Activated naive CD4-positive, alpha-beta T cell treated with anti-CD3 and anti-CD28 coated beads for 36 hours (primary cell): ENCODE data around the gene PGPEP1. TPM values are rescaled to one million over a fixed set of nuclear protein-coding genes. Genes with fewer than 3 reads are reported as not detected.

ENCODE experiments used
- CTCF ChIA-PET: fragments of 350-600 bp; sonication (Branson Sonifier 250); formaldehyde crosslinking; loops from one replicate; lab custom pipeline; 2021; ENCODE audit warnings: antibody characterized with exemption; lab: Charles Lee
- DNase-seq: peaks from one replicate; pipeline ENCODE4 v3.0.0-alpha.2; 2020
- H3K27ac Mint-ChIP-seq: one replicate; pipeline ENCODE4 v1.8.0; 2021; ENCODE audit warnings: mild to moderate bottlenecking, mixed read lengths
- H3K27me3 Mint-ChIP-seq: one replicate; pipeline ENCODE4 v1.8.0; 2021; ENCODE audit warnings: low read depth, mixed read lengths
- H3K36me3 Mint-ChIP-seq: one replicate; pipeline ENCODE4 v1.8.0; 2021; ENCODE audit warnings: low read depth, mixed read lengths
- H3K4me1 Mint-ChIP-seq: one replicate; pipeline ENCODE4 v1.8.0; 2021; ENCODE audit warnings: low read depth, mixed read lengths
- H3K4me3 Mint-ChIP-seq: one replicate; pipeline ENCODE4 v1.8.0; 2021; ENCODE audit warnings: mild to moderate bottlenecking, moderate library complexity, mixed read lengths
- H3K9me3 Mint-ChIP-seq: one replicate; pipeline ENCODE4 v1.8.0; 2021; ENCODE audit warnings: mixed read lengths
- intact Hi-C: fragments of 100-400 bp; cut with micrococcal nuclease; formaldehyde crosslinking; loops from one replicate; pipeline ENCODE4 v1.15.1; 2023
- microRNA-seq: library from miRNA; unstranded; fragments of <30 nt; microRNA quantifications from one replicate; pipeline ENCODE4 v1.2.0, GENCODE V29; 2022; ENCODE audit warnings: borderline microRNAs expressed, borderline replicate concordance
- total RNA-seq, 2 experiments: library from RNA; stranded (reverse); gene quantifications; one replicate each; pipeline ENCODE4 v1.2.3, GENCODE V29; 2021

PGPEP1 gene
- total RNA-seq, 2 experiments from 2014 or later: 14.4 to 15.6 TPM

- H3K4me3 Mint-ChIP-seq: peak overlapping the region; percentile 71
- intact Hi-C loops: loop anchor here (2.0 to 5.0 kb wide), 2 partner anchors 125 to 139 kb away; no protein-coding TSS in a partner anchor
- CTCF ChIA-PET: interaction anchor here (0.7 to 2.6 kb wide), 6 partner anchors 27 to 165 kb away, joined by 3 to 10 read pairs (median 4); partner anchors contain the start of gene GDF15
- peaks cover 1% of the 10 kb centered on the region for H3K36me3 Mint-ChIP-seq
- H3K4me1 Mint-ChIP-seq: peaks cover 62% of the 10 kb centered on the region
- H3K9me3 Mint-ChIP-seq: no peaks in the 10 kb centered on the region
- peak; percentile 52 for DNase-seq
- peaks cover 39% of the 10 kb centered on the region for H3K27me3 Mint-ChIP-seq
- H3K27ac Mint-ChIP-seq: no peak overlapping the region
Observed at GRCh38 chr19:18417250-18418028, 77.0 kb downstream of the PGPEP1 start.

GRCh38 chr19:18418029-18418482, 77.7 kb downstream of the PGPEP1 start:
- intact Hi-C loops: loop anchor here (2.0 to 5.0 kb wide), 2 partner anchors 126 to 139 kb away; no protein-coding TSS in a partner anchor
- Mint-ChIP-seq H3K27ac (no peak overlapping the region), H3K4me1 (peaks cover 68% of the 10 kb centered on the region), H3K36me3 (peaks cover 2% of the 10 kb centered on the region), H3K4me3 (peak overlapping the region; percentile 71), H3K9me3 (no peaks in the 10 kb centered on the region), H3K27me3 (peaks cover 33% of the 10 kb centered on the region)
- CTCF ChIA-PET: interaction anchor here (0.8 to 2.8 kb wide), 3 partner anchors 27 to 139 kb away, joined by 3 to 16 read pairs (median 10); no protein-coding TSS in a partner anchor
- no peak for DNase-seq

- no peak for DNase-seq
- Mint-ChIP-seq H3K27ac (no peak overlapping the region), H3K4me3 (peak overlapping the region; percentile 71), H3K9me3 (no peaks in the 10 kb centered on the region), H3K36me3 (peaks cover 2% of the 10 kb centered on the region), H3K4me1 (peaks cover 71% of the 10 kb centered on the region), H3K27me3 (peaks cover 32% of the 10 kb centered on the region)
- CTCF ChIA-PET: interaction anchor here (0.7 to 2.8 kb wide), 7 partner anchors 9 to 153 kb away, joined by 3 to 16 read pairs (median 4); partner anchors contain the start of gene UBA52
- intact Hi-C loops: loop anchor here (2.0 to 5.0 kb wide), 2 partner anchors 126 to 140 kb away; no protein-coding TSS in a partner anchor
Observed at GRCh38 chr19:18418483-18419194, 78.2 kb downstream of the PGPEP1 start.

DNA sequence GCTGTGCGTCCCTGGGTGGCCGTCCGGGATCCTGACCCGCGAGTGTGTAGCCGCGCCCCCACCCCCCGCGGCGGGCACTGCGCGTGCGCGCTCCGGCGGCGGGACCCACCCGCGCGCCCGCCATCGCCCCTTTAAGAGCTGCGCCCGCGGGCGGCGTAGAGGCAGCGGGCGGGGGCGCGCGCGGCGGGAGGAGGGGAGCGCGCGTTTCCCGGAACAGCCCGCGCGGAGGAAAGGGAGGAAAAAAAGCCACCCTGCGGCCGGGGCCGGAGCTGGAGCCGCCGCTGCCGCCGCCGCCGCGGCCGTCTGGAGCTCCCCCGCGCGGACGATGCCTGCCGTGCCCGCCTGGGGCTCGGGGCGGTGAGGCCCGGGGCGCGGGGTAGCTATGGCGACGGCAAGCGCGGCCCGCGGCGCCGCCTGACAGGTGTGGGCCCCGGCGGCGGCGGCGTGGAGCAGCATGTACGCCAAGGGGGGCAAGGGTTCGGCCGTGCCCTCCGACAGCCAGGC, 78.8 kb downstream of the PGPEP1 start, which contains the start of gene SSBP4:
SSBP4 (plus strand) TSS at position 204 of the 504 bp plus-strand sequence; CDS start at position 455, 251 bp downstream.
- peaks cover 2% of the 10 kb centered on the region for H3K36me3 Mint-ChIP-seq
- peak within 1 kb of the TSS; percentile 56 for H3K27ac Mint-ChIP-seq
- DNase-seq: peak; percentile 64
- intact Hi-C loops: loop anchor here (2.0 to 5.0 kb wide), 2 partner anchors 127 to 140 kb away; no protein-coding TSS in a partner anchor
- no peaks in the 10 kb centered on the region for H3K9me3 Mint-ChIP-seq
- peaks cover 73% of the 10 kb centered on the region for H3K4me1 Mint-ChIP-seq
- H3K4me3 Mint-ChIP-seq: peak within 1 kb of the TSS; percentile 82
- peaks cover 32% of the 10 kb centered on the region for H3K27me3 Mint-ChIP-seq
- CTCF ChIA-PET: interaction anchor here (0.7 to 2.8 kb wide), 7 partner anchors 9 to 153 kb away, joined by 3 to 16 read pairs (median 4); partner anchors contain the start of gene UBA52

Small RNAs within 50 kb of the gene (microRNA-seq; reads per million reads assigned to microRNA genes)
- gene MIR3189: not detected

Other genes starting within 250 kb of the PGPEP1 start
- 10 to 100 TPM; 12.8 to 13.5 TPM for gene MAST3, start 242.8 kb upstream of the PGPEP1 start, total RNA-seq
- gene PIK3R2, start 187.4 kb upstream of the PGPEP1 start, total RNA-seq: 10 to 100 TPM; 16.1 to 16.3 TPM
- gene IFI30, start 166.8 kb upstream of the PGPEP1 start, total RNA-seq: 10 to 100 TPM; 19.0 to 20.8 TPM
- gene MPV17L2, start 147.4 kb upstream of the PGPEP1 start, total RNA-seq: 1 to 10 TPM; 6.3 to 6.5 TPM
- 1 to 10 TPM; 3.8 to 6.0 TPM for gene RAB3A, start 136.6 kb upstream of the PGPEP1 start, total RNA-seq
- gene PDE4C, start 114.2 kb upstream of the PGPEP1 start, total RNA-seq: under 1 TPM in 1 of 2 experiments, not detected in 1; 0.10 TPM
- gene IQCN, start 66.1 kb upstream of the PGPEP1 start, total RNA-seq: under 1 TPM in 1 of 2 experiments, not detected in 1; 0.19 TPM
- 100 to 1,000 TPM in 1 of 2 experiments, 10 to 100 TPM in 1; 87.9 to 105 TPM for gene JUND, start 59.0 kb upstream of the PGPEP1 start, total RNA-seq
- gene LSM4, start 17.5 kb upstream of the PGPEP1 start, total RNA-seq: 100 to 1,000 TPM; 439 to 451 TPM
- under 1 TPM in 1 of 2 experiments, not detected in 1; 0.20 TPM for gene GDF15, start 45.6 kb downstream of the PGPEP1 start, total RNA-seq
- not detected for gene LRRC25, start 57.0 kb downstream of the PGPEP1 start, total RNA-seq
- 10 to 100 TPM; 62.6 to 71.4 TPM for gene SSBP4, start 78.8 kb downstream of the PGPEP1 start, total RNA-seq
- gene ISYNA1, start 97.5 kb downstream of the PGPEP1 start, total RNA-seq: 10 to 100 TPM; 12.3 to 14.3 TPM
- gene ELL, start 181.5 kb downstream of the PGPEP1 start, total RNA-seq: 10 to 100 TPM; 14.1 TPM
- 100 to 1,000 TPM; 161 to 163 TPM for gene FKBP8, start 203.0 kb downstream of the PGPEP1 start, total RNA-seq
- gene KXD1, start 217.3 kb downstream of the PGPEP1 start, total RNA-seq: 10 to 100 TPM; 86.7 TPM
- 1,000 to 10,000 TPM; 1,997 to 2,122 TPM for gene UBA52, start 231.3 kb downstream of the PGPEP1 start, total RNA-seq
- gene REX1BD, start 248.2 kb downstream of the PGPEP1 start, total RNA-seq: 10 to 100 TPM; 62.9 to 68.5 TPM